NCI-H2171 treated with DMSO at 0.1 percent for 48 hours (cell line): ENCODE measurements around the gene SRCAP.
"Not testable (repeated sequence)": the region's sequence is repeated elsewhere in the genome, so short reads cannot be mapped to it uniquely, and the experiment has no call there.

Experiments used
- DNase-seq: peaks from one replicate; lab custom pipeline; 2025; lab: John Stamatoyannopoulos, UW

The SRCAP gene

GRCh38 chr16:30664616-30665109, 34.3 kb upstream of the SRCAP start:
- DNase-seq = no peak

- no peak for DNase-seq
These were observed 33.7 kb upstream of the SRCAP start for GRCh38 chr16:30665155-30665829.

GRCh38 chr16:30665830-30666190, 33.2 kb upstream of the SRCAP start:
- no peak for DNase-seq

GRCh38 chr16:30666681-30667080, 32.3 kb upstream of the SRCAP start:
- DNase-seq = no peak

- no peak for DNase-seq
These were observed 31.5 kb upstream of the SRCAP start for GRCh38 chr16:30667361-30667905.

- DNase-seq = no peak
These were observed 30.6 kb upstream of the SRCAP start for GRCh38 chr16:30668393-30668792.

GRCh38 chr16:30669026-30669902, 29.7 kb upstream of the SRCAP start:
- no peak for DNase-seq

- DNase-seq = no peak
These were observed 28.8 kb upstream of the SRCAP start for GRCh38 chr16:30669903-30670824.

GRCh38 chr16:30675143-30675542, 23.8 kb upstream of the SRCAP start:
- DNase-seq = no peak

- no peak for DNase-seq
These were observed 20.9 kb upstream of the SRCAP start for GRCh38 chr16:30677931-30678585.

- DNase-seq = no peak
These were observed 20.4 kb upstream of the SRCAP start for GRCh38 chr16:30678586-30678970.

- DNase-seq = no peak
These were observed 18.6 kb upstream of the SRCAP start for GRCh38 chr16:30680326-30680725.

- no peak for DNase-seq
These were observed 10.3 kb upstream of the SRCAP start for GRCh38 chr16:30688701-30689100.

- DNase-seq = no peak
These were observed 7.1 kb upstream of the SRCAP start for GRCh38 chr16:30691907-30692306.

- no peak for DNase-seq
These were observed 6.4 kb upstream of the SRCAP start for GRCh38 chr16:30692396-30693064.

- no peak for DNase-seq
These were observed 3.9 kb upstream of the SRCAP start for GRCh38 chr16:30694926-30695693.

GRCh38 chr16:30696646-30697045, 2.3 kb upstream of the SRCAP start:
- not testable (repeated sequence) for DNase-seq

- DNase-seq = peak; percentile 97
These were observed 1.5 kb upstream of the SRCAP start for GRCh38 chr16:30697264-30698138.
